HL-60 (cell line): ENCODE measurements around the gene CYB5RL.

Experiments used
- CTCF ChIP-seq: IDR thresholded peaks from one replicate; pipeline ENCODE4 v1.5.1; 2011; ENCODE audit warnings: low read length, control low read depth, inconsistent platforms; ENCODE audit not compliant: insufficient read depth
- POLR2AphosphoS5 ChIP-seq: IDR thresholded peaks from 2 replicates; pipeline ENCODE4 v1.6.1; 2012; ENCODE audit warnings: low read depth
- REST ChIP-seq: IDR thresholded peaks from 2 replicates; pipeline ENCODE4 v1.6.1; 2012; ENCODE audit warnings: low read depth; ENCODE audit not compliant: insufficient replicate concordance

GRCh38 chr1:54207287-54207686 lies 7.5 kb upstream of the CYB5RL start:
- TF ChIP-seq POLR2AphosphoS5 (no peak), CTCF (no peak), REST (no peak)
